IMR-90 (cell line): ENCODE results near the gene PRICKLE2. TPM values are rescaled to one million over a fixed set of nuclear protein-coding genes. Genes with fewer than 3 reads are reported as not detected.

Experiments
- ATAC-seq: fragments of 200-7000 bp; cut with Tn5 transposase; 2 replicates; pipeline ENCODE4 v1.9.1; 2020; ENCODE audit warnings: low read depth, mild to moderate bottlenecking, moderate library complexity
- BruUV-seq: library from RNA; stranded (reverse); fragments of 400-500 nt; replicated peaks from 2 replicates; lab custom pipeline; 2021; lab: Mats Ljungman, UMichigan
- CTCF ChIA-PET: fragments of 300-600 bp; formaldehyde crosslinking; extraction: SDS; loops from one replicate; lab custom pipeline; 2021; ENCODE audit warnings: antibody characterized with exemption; lab: Yijun Ruan, JAX
- POLR2A ChIA-PET: fragments of 300-600 bp; sonication (Branson Sonifier 250); formaldehyde crosslinking; loops from one replicate; lab custom pipeline; 2022; ENCODE audit warnings: antibody characterized with exemption; ENCODE audit not compliant: unreplicated experiment; lab: Charles Lee
- DNase-seq: peaks from one replicate; pipeline ENCODE4 v3.0.0; 2013
- H2AFZ ChIP-seq: replicated peaks from 2 replicates; pipeline ENCODE3; 2013; ENCODE audit warnings: low read length, mild to moderate bottlenecking; ENCODE audit not compliant: poor library complexity
- H2AK5ac ChIP-seq: 2 replicates; pipeline ENCODE4 v1.6.1; 2013; ENCODE audit warnings: low read depth, low read length, inconsistent platforms
- H2AK9ac ChIP-seq: replicated peaks from 2 replicates; pipeline ENCODE3; 2013; ENCODE audit warnings: mild to moderate bottlenecking, low read depth, low read length, moderate library complexity; ENCODE audit not compliant: poor library complexity
- H2BK120ac ChIP-seq: 2 replicates; pipeline ENCODE4 v1.6.1; 2013; ENCODE audit warnings: low read depth, low read length, inconsistent platforms
- H2BK15ac ChIP-seq: 3 replicates; pipeline ENCODE4 v1.6.1; 2013; ENCODE audit warnings: low read depth, low read length, inconsistent platforms
- H2BK20ac ChIP-seq: 2 replicates; pipeline ENCODE4 v1.6.1; 2013; ENCODE audit warnings: low read depth, mild to moderate bottlenecking, inconsistent platforms, low read length, moderate library complexity
- H2BK5ac ChIP-seq: 2 replicates; pipeline ENCODE4 v1.6.1; 2013; ENCODE audit warnings: mild to moderate bottlenecking, low read depth, low read length, inconsistent platforms; ENCODE audit not compliant: poor library complexity, severe bottlenecking
- H3K14ac ChIP-seq: replicated peaks from 2 replicates; pipeline ENCODE4 v1.6.1; 2013; ENCODE audit warnings: low read depth, low read length, inconsistent platforms
- H3K18ac ChIP-seq: 2 replicates; pipeline ENCODE4 v1.6.1; 2013; ENCODE audit warnings: low read depth, low read length, control low read depth
- H3K23ac ChIP-seq: 2 replicates; pipeline ENCODE4 v1.6.1; 2013; ENCODE audit warnings: low read depth, low read length, inconsistent platforms
- H3K27ac ChIP-seq: 2 replicates; pipeline ENCODE4 v1.5.1; 2013; ENCODE audit warnings: mild to moderate bottlenecking, control low read depth, low read length; ENCODE audit not compliant: insufficient read depth
- H3K27me3 ChIP-seq: 2 replicates; pipeline ENCODE4 v1.6.1; 2013; ENCODE audit warnings: low read length; ENCODE audit not compliant: control insufficient read depth, insufficient read depth
- H3K36me3 ChIP-seq: 2 replicates; pipeline ENCODE4 v1.6.1; 2013; ENCODE audit warnings: low read length, mixed read lengths; ENCODE audit not compliant: control insufficient read depth, insufficient read depth
- H3K4ac ChIP-seq: 2 replicates; pipeline ENCODE4 v1.6.1; 2013; ENCODE audit warnings: low read depth, low read length, inconsistent platforms
- H3K4me1 ChIP-seq: 2 replicates; pipeline ENCODE4 v1.6.1; 2013; ENCODE audit warnings: low read length, mixed read lengths; ENCODE audit not compliant: control insufficient read depth, insufficient read depth
- H3K4me2 ChIP-seq: 2 replicates; pipeline ENCODE4 v1.6.1; 2013; ENCODE audit warnings: low read depth, mild to moderate bottlenecking, control low read depth, low read length, moderate library complexity
- H3K4me3 ChIP-seq: 2 replicates; pipeline ENCODE4 v1.5.1; 2013; ENCODE audit warnings: low read depth, mild to moderate bottlenecking, control low read depth, low read length, moderate library complexity; ENCODE audit not compliant: insufficient read depth
- H3K56ac ChIP-seq: 2 replicates; pipeline ENCODE4 v1.6.1; 2013; ENCODE audit warnings: low read length, inconsistent platforms; ENCODE audit not compliant: insufficient read depth; ENCODE audit errors: extremely low read depth
- H3K79me1 ChIP-seq, 2 experiments: 2 replicates each; pipeline ENCODE4 v1.6.1; 2013; ENCODE audit warnings: low read length in 2 of 2, inconsistent platforms in 1 of 2, low read depth in 1 of 2
- H3K9ac ChIP-seq: 2 replicates; pipeline ENCODE4 v1.6.1; 2013; ENCODE audit warnings: low read depth, low read length, control low read depth
- H3K9me1 ChIP-seq: 2 replicates; pipeline ENCODE4 v1.6.1; 2013; ENCODE audit warnings: low read length, inconsistent platforms; ENCODE audit not compliant: insufficient read depth
- H3K9me3 ChIP-seq: 2 replicates; pipeline ENCODE4 v1.6.1; 2013; ENCODE audit warnings: low read length; ENCODE audit not compliant: control insufficient read depth, insufficient read depth
- H4K20me1 ChIP-seq: 2 replicates; pipeline ENCODE4 v1.6.1; 2013; ENCODE audit warnings: low read length, inconsistent platforms; ENCODE audit not compliant: insufficient read depth
- H4K5ac ChIP-seq: 2 replicates; pipeline ENCODE4 v1.6.1; 2013; ENCODE audit warnings: mild to moderate bottlenecking, low read depth, low read length, control low read depth
- H4K8ac ChIP-seq, 2 experiments: 2 replicates each; pipeline ENCODE4 v1.6.1; 2013; ENCODE audit warnings: low read depth in 2 of 2, low read length in 2 of 2, control low read depth in 1 of 2, inconsistent platforms in 1 of 2
- H4K91ac ChIP-seq: 2 replicates; pipeline ENCODE4 v1.6.1; 2013; ENCODE audit warnings: low read depth, low read length, inconsistent platforms; ENCODE audit not compliant: insufficient read depth
- CEBPB ChIP-seq: IDR thresholded peaks from 2 replicates; pipeline ENCODE4 v1.6.1; 2012; ENCODE audit warnings: low read depth, low read length, improper control_type of control experiment
- WGBS, 2 experiments: methylation state at CpG; one replicate each; pipeline versions ENCODE4 v1.1.5 to v1.1.7; 2013; ENCODE audit warnings: missing lambda C conversion rate in 2 of 2; ENCODE audit not compliant: insufficient read length in 1 of 2; ENCODE audit errors: extremely low coverage in 2 of 2; 5-methylcytosine and 5-hydroxymethylcytosine counted together
- dilution Hi-C: fragments of 300-500 bp; cut with HindIII; formaldehyde crosslinking; loops from one replicate; pipeline ENCODE4 v1.14.3; 2018; ENCODE audit warnings: low sequenced_read_pairs; ENCODE audit not compliant: unreplicated experiment
- in situ Hi-C: fragments of 300-500 bp; cut with MboI; formaldehyde crosslinking; loops from 3 replicates; pipeline ENCODE4 v1.14.3; 2019; ENCODE audit warnings: low sequenced_read_pairs, inconsistent platforms, mixed read lengths
- intact Hi-C: fragments of 100-400 bp; cut with micrococcal nuclease; formaldehyde crosslinking; loops from 2 replicates; pipeline ENCODE4 v1.10.0; 2022
- polyA plus RNA-seq, 3 experiments: library from polyadenylated mRNA; depleted of rRNA; stranded (reverse); fragments of >200 nt; gene quantifications; 2 replicates each; pipeline ENCODE4 v1.2.3, GENCODE V29; 2012; ENCODE audit warnings: low replicate concordance in 1 of 3
- total RNA-seq: library from RNA; depleted of rRNA; stranded (reverse); fragments of >200 nt; gene quantifications from 2 replicates; pipeline ENCODE4 v1.2.3, GENCODE V29; 2012

The PRICKLE2 gene
- total and polyA plus RNA-seq, 2 of the 4 experiments (the other 2 are of a cell fraction), result 4.1 to 14.2 TPM

GRCh38 chr3:64161481-64161952 lies 63.7 kb downstream of the PRICKLE2 start:
- intact Hi-C loops (no loop called here), in situ Hi-C loops (no loop called here), dilution Hi-C loops (no loop called here)
- TF ChIP-seq CEBPB, result no peak
- Histone ChIP-seq H3K14ac (no peak overlapping the region), H2AFZ (no peak overlapping the region), H4K8ac (no peak overlapping the region), H3K23ac (no peak overlapping the region), H2BK5ac (no peak overlapping the region), H4K5ac (no peak overlapping the region), H3K36me3 (peaks cover 43% of the 10 kb centered on the region), H2AK9ac (no peak overlapping the region), H3K56ac (no peak overlapping the region), H3K9me1 (peaks cover 21% of the 10 kb centered on the region), H3K79me1 (peaks cover 26 to 58% of the 10 kb centered on the region in 2 experiments), H4K20me1 (0 out of 2 replicates have a peak, but pooled peaks cover 4% of the 10 kb centered on the region), H2BK20ac (no peak overlapping the region), H3K9ac (no peak overlapping the region), H3K4me2 (no peak overlapping the region), H3K27ac (no peak overlapping the region), H3K4me1 (peaks cover 12% of the 10 kb centered on the region), H2AK5ac (no peak overlapping the region), H3K4me3 (no peak overlapping the region), H3K9me3 (no peaks in the 10 kb centered on the region), H3K4ac (no peak overlapping the region), H4K91ac (no peak overlapping the region), H2BK15ac (no peak overlapping the region), H3K18ac (no peak overlapping the region), H3K27me3 (no peaks in the 10 kb centered on the region), H2BK120ac (no peak overlapping the region)
- DNase-seq (no peak), ATAC-seq (no peak)
- ChIA-PET POLR2A (no interaction called here), CTCF (interaction anchor here (1.6 kb wide), 1 partner anchor 131 kb away, joined by 4 read pairs; no protein-coding TSS in a partner anchor)
- WGBS, 2 experiments, result no CpG with 5 or more reads among the region's 2 CpGs
- no TSS peak for BruUV-seq
